ENCODE measurements around the gene TAS2R60. TPM values are rescaled to one million over a fixed set of nuclear protein-coding genes. Genes with fewer than 3 reads are reported as not detected.
A peak's percentile ranks its signal among the peaks of the same experiment; 100 is the strongest.
"Not testable (repeated sequence)": the region's sequence is repeated elsewhere in the genome, so short reads cannot be mapped to it uniquely, and the experiment has no call there.

The TAS2R60 gene
- total RNA-seq, 1 donor from 2014 or later: 0.40 TPM

DNA sequence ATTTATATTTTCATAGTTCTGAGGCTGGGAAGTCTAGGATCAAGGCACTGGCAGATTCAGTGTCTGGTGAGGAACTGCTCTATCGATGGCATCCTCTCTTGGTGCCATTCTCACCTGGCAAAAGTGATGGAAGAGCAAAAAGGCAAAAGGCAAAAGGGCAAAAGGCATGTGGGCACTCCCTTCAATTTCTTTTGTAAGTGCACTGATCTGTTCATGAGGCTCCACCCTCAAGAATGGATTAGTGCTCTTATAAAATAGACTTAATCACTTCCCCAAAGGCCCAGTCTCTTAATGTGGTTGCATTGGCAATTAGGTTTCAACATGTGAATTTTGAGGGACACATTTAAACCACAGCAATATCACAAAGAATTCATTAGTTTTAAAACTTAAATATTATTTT is 16.1 kb downstream of the TAS2R60 start:
- DNase-seq (ENCODE audit: low spot score): no peak
- intact Hi-C loops (cut with DNase I): no loop called here

DNA sequence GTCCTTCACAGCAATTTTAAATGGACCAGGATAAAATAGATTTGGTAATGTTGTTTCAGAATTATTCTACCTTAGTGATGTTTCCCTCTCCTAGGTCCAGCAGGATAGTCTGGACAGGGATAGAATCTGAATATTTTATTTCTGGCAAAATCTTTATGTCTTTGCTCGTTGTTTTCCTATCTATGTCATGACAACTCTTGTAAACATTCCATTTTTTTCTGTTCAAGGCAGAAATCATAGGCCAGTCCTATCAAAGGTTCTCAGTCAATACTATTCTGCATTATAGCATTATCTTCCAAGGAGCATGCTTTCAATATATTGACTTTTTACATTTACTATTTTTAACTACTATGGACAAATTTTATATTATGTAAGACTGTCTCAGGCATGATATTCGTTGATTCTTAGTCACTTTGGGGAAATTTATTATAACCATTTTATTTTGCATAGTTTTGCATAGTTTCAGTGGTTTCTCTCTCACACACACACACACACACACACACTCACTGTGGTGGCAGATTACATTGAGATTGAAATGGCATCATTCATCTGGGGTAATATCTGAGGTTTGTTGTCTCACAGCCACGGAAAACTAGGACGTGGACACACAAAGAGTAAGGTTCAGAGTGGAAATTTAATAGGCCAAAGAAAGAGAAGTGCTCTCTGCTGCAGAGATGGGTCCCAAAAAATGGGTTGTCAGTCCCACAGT is 17.2 kb downstream of the TAS2R60 start:
- intact Hi-C loops (cut with DNase I): no loop called here
- ATAC-seq (no peak), DNase-seq (ENCODE audit: low spot score) (no peak)

More for the DNA sequence above, 16.1 kb downstream of the TAS2R60 start:
- ATAC-seq: no peak

DNA sequence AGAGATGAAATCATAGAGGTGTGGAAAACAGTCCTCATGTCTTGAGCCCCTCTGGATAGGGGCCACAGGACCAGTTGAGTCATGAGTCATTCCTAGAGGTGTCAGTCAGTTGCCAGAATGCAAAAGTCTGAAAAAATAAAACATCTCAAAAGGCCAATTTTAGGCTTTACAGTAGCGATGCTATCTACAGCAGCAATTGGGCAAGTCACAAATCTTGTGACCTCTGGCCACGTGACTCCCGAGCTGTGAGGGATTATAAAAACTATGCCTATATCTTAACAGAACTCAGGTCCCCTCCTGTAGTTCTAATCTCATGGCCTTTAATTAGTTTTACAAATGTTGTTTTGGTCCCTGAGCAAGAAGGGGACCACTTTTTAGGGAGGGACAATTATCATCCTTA is 18.8 kb downstream of the TAS2R60 start:
- intact Hi-C loops (cut with DNase I): no loop called here
- no peak for ATAC-seq

DNA sequence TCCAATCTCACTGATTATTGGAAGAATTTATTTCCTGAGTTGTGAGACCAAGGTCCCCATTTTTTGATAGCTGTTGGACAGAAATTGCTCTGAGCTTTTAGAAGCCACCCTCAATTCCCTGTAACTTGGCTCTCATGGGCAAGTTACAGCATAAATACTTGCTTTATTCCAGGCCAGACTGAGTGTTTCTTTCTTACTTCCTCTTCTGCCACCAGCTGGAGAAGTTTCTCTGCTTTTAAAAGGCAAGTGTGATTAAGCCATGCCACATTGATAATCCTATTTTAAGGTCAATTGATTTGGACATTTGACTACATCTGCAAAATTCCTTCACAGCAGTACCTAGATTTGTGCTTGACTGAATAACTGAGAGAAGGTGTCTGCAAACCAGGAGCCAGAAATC is 20.3 kb downstream of the TAS2R60 start:
- peak; percentile 34 for ATAC-seq
- intact Hi-C loops (cut with DNase I): no loop called here
- no peak for DNase-seq (ENCODE audit: low spot score)

More for the DNA sequence above, 18.8 kb downstream of the TAS2R60 start:
- no peak for DNase-seq (ENCODE audit: low spot score)

- DNase-seq (ENCODE audit: low spot score): no peak
- intact Hi-C loops (cut with DNase I): no loop called here
- ATAC-seq: no peak
These were observed 20.7 kb downstream of the TAS2R60 start for GRCh38 chr7:143463957-143464356.

GRCh38 chr7:143467724-143468123 is 24.5 kb downstream of the TAS2R60 start:
- ATAC-seq (no peak), DNase-seq (ENCODE audit: low spot score) (no peak)
- intact Hi-C loops (cut with DNase I): no loop called here

- ATAC-seq; DNase-seq (ENCODE audit: low spot score): not testable (repeated sequence)
- intact Hi-C loops (cut with DNase I): loop anchor here (5.0 kb wide), 1 partner anchor 940 kb away; no protein-coding TSS in a partner anchor
These were observed 28.9 kb downstream of the TAS2R60 start for GRCh38 chr7:143472071-143472689.

- intact Hi-C loops (cut with DNase I): no loop called here
- ATAC-seq: peak; percentile 71
- DNase-seq (ENCODE audit: low spot score): no peak
These were observed 34.4 kb downstream of the TAS2R60 start, which contains the start of gene TAS2R41 for GRCh38 chr7:143477501-143478150. Gene TAS2R41 (plus strand): TSS chr7:143477873. CDS start chr7:143477873, 0 bp downstream.

GRCh38 chr7:143479055-143479766 is 36.0 kb downstream of the TAS2R60 start:
- no peak for DNase-seq (ENCODE audit: low spot score)
- intact Hi-C loops (cut with DNase I): no loop called here

GRCh38 chr7:143480501-143480900 is 37.2 kb downstream of the TAS2R60 start:
- no peak for ATAC-seq
- DNase-seq (ENCODE audit: low spot score): no peak
- intact Hi-C loops (cut with DNase I): no loop called here

More at GRCh38 chr7:143479055-143479766, 36.0 kb downstream of the TAS2R60 start:
- peak; percentile 77 for ATAC-seq

DNA sequence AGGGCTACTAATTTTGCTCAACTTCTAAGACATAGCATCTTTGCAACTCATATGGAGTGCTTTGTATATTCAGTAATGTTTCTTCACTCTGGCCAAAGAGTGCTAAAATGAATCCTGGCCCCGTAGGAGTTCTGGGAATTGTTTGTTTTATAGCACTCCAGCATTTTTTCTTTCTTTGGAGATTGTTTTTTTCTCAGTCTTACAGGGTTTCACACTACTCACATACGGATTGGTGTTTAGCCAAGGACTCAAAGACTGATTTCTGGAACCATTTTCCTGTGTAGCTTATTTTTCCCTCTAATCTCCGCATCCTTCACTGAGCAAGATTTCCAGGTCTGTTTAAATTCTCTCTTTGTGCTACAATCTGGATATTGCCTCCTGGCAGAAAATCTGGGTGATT is 40.9 kb downstream of the TAS2R60 start:
- intact Hi-C loops (cut with DNase I): no loop called here

GRCh38 chr7:143485094-143485493 is 41.8 kb downstream of the TAS2R60 start:
- ATAC-seq: no peak

More for the DNA sequence above, 40.9 kb downstream of the TAS2R60 start:
- no peak for DNase-seq (ENCODE audit: low spot score)
- peak; percentile 8 for ATAC-seq

DNA sequence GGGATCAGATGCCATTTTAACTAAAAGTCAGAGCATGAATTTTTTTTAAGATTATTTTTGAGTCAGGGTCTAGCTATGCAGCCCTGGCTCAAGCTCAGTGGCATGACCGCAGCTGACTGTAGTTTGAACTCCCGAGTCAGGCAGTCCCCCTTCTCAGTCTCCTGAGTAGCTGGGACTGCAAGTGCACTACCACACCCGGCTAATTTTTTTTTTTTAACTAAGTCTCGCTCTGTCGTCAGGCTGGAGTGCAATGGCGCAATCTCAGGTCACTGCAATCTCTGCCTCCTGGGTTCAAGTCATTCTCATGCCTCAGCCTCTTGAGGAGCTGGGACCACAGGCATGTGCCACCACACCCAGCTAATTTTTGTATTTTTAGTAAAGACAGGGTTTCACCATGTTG is 42.2 kb downstream of the TAS2R60 start:
- no peak for ATAC-seq
- no peak for DNase-seq (ENCODE audit: low spot score)
- intact Hi-C loops (cut with DNase I): no loop called here

More at GRCh38 chr7:143485094-143485493, 41.8 kb downstream of the TAS2R60 start:
- intact Hi-C loops (cut with DNase I): no loop called here
- DNase-seq (ENCODE audit: low spot score): no peak

DNA sequence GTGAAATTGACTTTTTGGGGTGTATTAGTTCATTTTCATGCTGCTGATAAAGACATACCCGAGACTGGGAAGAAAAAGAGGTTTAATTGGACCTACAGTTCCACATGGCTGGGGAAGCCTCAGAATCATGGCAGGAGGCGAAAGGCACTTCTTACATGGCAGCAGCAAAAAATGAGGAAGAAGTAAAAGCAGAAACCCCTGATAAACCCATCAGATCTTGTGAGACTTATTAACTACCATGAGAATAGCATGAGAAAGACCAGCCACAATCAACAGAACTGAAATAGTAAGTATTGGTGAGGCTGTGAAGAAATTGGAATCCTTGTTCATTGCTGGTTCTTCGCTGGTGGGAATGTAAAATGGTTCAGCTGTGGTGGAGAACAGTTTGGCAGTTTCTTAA is 43.0 kb downstream of the TAS2R60 start:
- intact Hi-C loops (cut with DNase I); ATAC-seq; DNase-seq (ENCODE audit: low spot score): not testable (repeated sequence)

DNA sequence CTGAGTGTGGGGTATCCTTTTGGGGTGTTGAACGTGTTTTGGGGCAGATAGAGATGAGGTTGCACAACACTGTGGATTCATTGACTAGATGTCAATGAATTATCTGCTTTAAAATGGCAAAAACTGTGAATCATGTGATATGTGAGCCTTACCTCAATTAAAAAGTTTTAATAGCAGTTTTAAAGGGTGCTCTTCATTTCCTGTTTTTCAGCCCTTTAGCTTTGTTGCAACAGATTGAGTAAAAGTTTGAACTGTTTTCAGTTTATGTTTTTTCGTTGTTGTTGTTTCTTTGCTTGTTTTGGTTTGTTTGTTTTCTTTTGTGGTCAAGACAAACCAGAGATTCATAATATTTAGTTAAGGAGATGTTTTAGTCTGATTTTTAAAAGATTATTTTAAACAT is 43.8 kb downstream of the TAS2R60 start:
- no peak for ATAC-seq
- DNase-seq (ENCODE audit: low spot score): no peak
- intact Hi-C loops (cut with DNase I): no loop called here

DNA sequence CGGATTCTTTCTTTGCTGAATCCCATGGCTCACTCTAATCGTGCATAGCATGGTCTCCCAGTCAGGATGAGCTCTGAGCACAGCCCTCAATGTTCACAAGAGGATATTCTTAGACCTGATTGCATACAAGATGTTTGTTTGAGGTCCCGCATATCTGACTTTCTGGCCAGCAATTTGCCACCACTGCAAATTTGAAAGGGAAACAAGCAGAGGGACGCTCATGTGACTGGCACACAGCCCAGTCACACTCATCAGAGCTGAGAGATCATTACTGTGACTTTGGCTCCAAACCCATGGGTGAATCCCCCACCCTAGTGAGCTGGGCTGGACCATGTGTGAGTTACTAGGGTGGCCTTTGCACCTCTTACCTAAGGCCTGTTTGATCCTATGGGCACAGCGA is 44.3 kb downstream of the TAS2R60 start:
- DNase-seq (ENCODE audit: low spot score): peak; percentile 74
- ATAC-seq: peak; percentile 80
- intact Hi-C loops (cut with DNase I): no loop called here

DNA sequence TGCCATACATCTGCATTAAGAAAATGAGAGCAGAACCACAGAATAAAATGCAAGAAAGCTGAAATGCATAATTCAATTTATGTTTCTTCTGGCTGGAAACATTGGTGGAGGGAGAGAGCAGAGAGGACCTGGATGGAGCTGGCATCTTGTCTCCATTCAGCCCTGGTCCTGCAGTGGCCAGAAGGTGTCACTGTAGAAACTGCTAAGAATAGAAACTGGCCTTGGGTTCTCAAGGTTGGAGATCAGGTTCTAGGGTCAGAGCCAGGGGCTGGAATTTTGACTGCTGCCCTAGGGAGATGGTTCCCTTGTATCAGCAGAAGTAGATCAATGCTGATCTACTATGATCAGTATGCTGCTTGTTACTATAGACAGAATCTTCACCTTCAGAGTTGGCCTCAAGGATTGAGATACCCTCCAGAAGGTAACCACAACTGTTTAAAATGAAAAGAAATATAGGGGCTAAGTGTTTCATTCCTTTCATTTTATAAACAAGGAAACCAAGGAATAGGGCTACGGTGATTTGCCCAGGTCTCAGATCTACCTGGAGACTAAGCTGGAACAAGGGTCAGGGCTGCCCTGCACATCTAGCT is 47.6 kb downstream of the TAS2R60 start:
- DNase-seq (ENCODE audit: low spot score) (no peak), ATAC-seq (peak; percentile 64)
- intact Hi-C loops (cut with DNase I): no loop called here

GRCh38 chr7:143492043-143492471 is 48.8 kb downstream of the TAS2R60 start:
- peak; percentile 71 for ATAC-seq
- no peak for DNase-seq (ENCODE audit: low spot score)
- intact Hi-C loops (cut with DNase I): no loop called here

All from sciatic nerve (tissue), 2 donors.